ENCODE data around the gene CREBL2.
"Not testable (repeated sequence)": the region's sequence is repeated elsewhere in the genome, so short reads cannot be mapped to it uniquely, and the experiment has no call there.

Gene CREBL2

DNA sequence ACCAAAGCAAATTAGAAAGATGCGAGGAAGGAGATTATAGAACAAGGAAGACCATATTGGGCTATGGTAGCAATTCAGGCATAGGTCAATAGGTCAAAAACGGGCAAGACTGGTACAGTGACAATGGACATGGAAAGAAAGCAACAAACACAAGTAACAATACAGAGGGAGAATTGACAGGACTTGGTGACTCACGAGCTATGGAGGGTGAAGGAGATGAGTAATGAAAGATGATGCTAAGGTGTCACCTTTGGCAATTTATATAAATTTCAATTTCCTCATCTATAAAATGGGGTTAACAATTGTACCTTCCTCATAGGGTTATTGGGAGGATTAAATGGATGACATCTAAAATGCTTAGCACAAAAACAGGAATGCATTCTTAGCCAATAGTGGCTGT is 33.9 kb upstream of the CREBL2 start:
- TF ChIP-seq, protein P1, sequence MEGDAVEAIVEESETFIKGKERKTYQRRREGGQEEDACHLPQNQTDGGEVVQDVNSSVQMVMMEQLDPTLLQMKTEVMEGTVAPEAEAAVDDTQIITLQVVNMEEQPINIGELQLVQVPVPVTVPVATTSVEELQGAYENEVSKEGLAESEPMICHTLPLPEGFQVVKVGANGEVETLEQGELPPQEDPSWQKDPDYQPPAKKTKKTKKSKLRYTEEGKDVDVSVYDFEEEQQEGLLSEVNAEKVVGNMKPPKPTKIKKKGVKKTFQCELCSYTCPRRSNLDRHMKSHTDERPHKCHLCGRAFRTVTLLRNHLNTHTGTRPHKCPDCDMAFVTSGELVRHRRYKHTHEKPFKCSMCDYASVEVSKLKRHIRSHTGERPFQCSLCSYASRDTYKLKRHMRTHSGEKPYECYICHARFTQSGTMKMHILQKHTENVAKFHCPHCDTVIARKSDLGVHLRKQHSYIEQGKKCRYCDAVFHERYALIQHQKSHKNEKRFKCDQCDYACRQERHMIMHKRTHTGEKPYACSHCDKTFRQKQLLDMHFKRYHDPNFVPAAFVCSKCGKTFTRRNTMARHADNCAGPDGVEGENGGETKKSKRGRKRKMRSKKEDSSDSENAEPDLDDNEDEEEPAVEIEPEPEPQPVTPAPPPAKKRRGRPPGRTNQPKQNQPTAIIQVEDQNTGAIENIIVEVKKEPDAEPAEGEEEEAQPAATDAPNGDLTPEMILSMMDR (IDR thresholded peaks at IDR 0.05; ENCODE audit: insufficient read depth, low read depth, low read length, missing control alignments): no peak
- no peak overlapping the region for H3K4me3 ChIP-seq (ENCODE audit: low read length)
- DNase-seq (ENCODE audit: low read depth): peak; percentile 68

DNA sequence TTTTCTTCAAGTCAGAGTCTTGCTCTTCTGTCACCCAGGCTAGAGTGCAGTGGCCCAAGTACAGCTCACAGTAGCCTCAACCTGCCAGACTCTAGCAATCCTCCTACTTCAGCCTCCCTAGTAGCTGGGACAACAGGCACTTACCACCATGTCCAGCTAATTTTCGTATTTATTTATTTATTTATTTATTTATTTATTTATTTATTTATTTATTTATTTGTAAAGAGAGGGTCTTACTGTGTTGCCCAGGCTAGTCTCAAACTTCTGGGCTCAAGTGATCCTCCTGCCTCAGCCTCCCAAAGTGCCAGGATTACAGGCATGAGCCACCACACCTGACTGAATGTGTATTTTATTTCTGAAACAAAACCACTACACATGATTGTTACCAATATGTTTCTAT is 31.0 kb upstream of the CREBL2 start:
- H3K4me3 ChIP-seq (ENCODE audit: low read length); DNase-seq (ENCODE audit: low read depth): not testable (repeated sequence)

DNA sequence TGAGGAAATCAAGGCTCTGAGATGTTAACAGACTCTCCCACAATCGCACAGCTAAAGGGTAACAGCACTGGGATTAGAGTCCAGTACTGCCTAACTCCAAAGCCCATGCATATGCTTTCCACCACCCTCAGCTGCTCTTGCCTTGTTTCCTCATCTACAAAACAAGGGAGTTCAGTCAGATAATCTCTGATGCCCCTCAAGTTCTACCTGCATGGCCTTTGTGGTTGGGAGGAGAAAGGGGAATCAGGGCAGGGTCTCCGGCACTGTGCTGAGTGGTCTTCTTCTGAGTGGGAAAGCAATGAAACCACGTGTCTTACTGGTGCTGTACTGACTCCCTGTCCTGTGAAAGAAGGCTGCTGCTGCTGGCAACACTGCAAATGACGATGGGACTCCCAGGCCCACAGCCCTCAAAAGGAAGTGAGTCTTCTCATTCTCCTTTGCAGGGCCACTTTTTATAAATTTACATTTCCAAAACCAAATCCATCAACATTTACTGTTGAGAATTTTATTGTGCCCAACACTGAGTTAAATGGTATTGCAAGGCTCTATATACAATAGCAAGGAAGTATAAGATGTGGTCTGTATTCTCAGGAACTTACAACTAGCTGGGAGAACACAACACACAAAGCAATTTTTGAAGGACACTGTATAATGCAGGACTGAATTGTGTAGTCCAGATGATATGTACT is 29.3 kb upstream of the CREBL2 start:
- no peak overlapping the region for H3K4me3 ChIP-seq (ENCODE audit: low read length)
- TF ChIP-seq, protein P1 (IDR thresholded peaks at IDR 0.05; ENCODE audit: insufficient read depth, low read depth, low read length, missing control alignments): no peak
- no peak for DNase-seq (ENCODE audit: low read depth)

DNA sequence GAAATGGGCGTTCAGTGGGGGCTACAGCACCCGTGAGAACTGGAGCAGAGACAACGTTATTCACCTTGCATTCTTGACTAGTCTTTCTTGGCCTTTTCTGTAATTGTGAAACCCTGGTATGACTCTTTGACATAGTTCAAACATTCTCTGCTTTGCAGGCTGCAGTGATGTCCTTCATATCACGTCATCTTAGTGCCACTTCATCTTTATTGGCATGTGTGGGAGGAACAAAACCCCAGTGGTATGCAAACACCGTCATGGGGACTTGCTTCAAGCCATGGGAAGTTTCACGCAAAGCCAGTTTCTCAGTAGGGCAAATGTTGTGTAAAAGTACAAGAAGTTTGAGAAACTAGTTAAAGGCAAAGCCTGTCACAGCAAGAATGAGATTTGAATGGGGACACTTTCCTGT is 28.8 kb upstream of the CREBL2 start:
- H3K4me3 ChIP-seq (ENCODE audit: low read length): no peak overlapping the region
- DNase-seq (ENCODE audit: low read depth): peak; percentile 88
- TF ChIP-seq, protein P1 (IDR thresholded peaks at IDR 0.05; ENCODE audit: insufficient read depth, low read depth, low read length, missing control alignments): no peak

DNA sequence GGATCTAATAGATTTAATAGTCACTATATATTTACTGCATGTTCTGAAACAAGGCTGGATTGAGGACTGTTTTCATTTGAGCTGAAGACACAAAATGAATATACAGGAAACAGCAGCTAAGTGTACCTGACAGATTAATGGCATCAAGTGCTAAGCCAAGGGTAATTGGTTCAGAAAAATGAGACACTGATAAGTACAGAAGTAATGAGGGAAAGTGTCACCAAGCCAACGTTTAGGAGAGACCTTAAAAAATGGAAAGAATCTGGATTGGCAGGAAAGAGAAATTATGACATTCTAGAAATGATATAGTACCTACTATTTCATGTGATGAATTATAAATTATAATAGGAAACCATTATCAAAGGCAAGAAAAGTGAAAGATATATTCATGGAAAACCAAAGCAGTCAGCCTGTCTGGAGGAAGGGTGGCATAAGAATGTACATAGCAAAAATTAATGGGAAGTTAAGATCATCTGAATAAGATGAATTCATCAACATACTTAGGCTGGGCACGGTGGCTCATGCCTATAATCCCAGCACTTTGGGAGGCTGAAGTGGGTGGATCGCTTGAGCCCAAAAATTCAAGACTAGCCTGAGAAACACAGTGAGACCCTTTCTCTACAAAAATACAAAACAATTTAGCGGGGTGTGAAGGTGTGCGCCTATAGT is 28.0 kb upstream of the CREBL2 start:
- DNase-seq (ENCODE audit: low read depth): no peak
- H3K4me3 ChIP-seq (ENCODE audit: low read length): no peak overlapping the region
- TF ChIP-seq, protein P1 (IDR thresholded peaks at IDR 0.05; ENCODE audit: insufficient read depth, low read depth, low read length, missing control alignments): no peak

DNA sequence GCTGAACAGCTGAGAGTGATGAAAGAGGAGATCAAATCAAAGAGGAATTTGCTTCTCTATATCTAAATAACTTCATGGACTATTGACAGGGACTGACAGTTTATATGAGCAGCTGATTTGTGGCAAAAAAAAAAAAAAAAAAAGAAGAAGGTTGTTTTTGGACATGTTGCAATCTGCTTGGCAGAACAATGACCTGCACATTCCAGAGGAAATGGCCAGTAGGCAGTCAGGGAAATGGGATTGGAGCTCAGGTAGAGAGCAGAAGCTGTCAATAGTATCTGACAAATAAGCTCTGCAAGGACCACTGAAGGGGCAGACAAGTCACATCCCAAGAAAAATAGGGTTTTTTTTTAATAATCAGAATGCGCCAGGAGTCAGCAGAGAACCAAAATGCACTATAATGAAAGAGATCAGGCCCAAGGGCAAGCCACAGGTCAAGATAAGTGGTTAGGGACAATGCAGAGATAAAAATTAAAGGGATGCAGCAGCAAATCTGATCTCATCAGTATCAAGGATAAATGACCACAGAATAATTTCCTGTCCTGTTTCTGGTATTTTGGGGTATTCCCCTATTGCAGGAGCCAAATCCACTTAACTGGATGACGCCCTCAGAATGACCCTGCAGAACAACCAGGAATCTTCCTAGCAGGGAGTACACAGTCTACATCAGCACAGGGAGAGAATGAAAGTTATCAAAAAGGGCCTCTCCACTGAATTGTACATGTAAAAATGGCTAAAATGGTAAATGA is 26.4 kb upstream of the CREBL2 start:
- no peak overlapping the region for H3K4me3 ChIP-seq (ENCODE audit: low read length)
- TF ChIP-seq, protein P1 (IDR thresholded peaks at IDR 0.05; ENCODE audit: insufficient read depth, low read depth, low read length, missing control alignments): no peak
- DNase-seq (ENCODE audit: low read depth): peak; percentile 47

DNA sequence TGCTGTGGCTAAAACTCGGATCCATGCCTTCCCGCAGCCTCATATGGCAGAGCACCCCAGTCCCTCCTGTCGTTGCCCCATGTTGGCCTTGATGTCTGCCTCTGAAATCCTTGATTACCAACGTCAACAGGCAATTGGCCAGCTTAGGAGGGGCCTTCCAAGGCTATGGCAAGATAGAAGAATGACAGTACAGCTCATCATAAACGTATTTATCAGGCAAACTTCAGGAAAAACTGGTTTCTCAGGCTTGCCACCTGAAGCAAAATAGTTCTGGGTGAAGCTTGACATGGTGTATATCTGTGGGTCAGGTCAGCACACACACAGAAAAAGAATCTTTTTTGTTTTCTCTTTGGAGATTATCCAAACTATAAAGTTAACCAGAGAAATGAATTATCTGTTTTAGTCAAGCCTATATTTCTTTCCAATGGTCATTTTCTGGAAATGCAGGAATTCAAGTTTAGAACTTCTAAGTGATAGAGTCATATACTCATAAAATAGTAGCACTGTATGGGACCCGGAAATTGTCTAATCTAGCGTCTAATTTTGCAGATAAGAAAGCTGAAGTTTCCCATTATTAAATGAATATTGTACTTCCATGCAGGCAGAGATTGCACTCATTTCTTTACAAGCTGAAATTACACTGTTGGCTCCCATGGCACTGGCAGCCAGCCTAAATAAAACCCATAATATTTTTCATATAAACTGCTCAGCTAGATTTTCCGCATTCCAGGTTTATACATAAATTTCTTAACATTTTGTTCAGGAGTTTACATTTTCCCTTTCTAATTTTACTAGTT is 24.6 kb upstream of the CREBL2 start:
- peak; percentile 91 for DNase-seq (ENCODE audit: low read depth)
- TF ChIP-seq, protein P1 (IDR thresholded peaks at IDR 0.05; ENCODE audit: insufficient read depth, low read depth, low read length, missing control alignments): no peak
- no peak overlapping the region for H3K4me3 ChIP-seq (ENCODE audit: low read length)
